ENCODE results near the gene DMRT3. TPM values are rescaled to one million over a fixed set of nuclear protein-coding genes. Genes with fewer than 3 reads are reported as not detected.

Gene DMRT3
- polyA plus RNA-seq, 3 donors = not detected

DNA sequence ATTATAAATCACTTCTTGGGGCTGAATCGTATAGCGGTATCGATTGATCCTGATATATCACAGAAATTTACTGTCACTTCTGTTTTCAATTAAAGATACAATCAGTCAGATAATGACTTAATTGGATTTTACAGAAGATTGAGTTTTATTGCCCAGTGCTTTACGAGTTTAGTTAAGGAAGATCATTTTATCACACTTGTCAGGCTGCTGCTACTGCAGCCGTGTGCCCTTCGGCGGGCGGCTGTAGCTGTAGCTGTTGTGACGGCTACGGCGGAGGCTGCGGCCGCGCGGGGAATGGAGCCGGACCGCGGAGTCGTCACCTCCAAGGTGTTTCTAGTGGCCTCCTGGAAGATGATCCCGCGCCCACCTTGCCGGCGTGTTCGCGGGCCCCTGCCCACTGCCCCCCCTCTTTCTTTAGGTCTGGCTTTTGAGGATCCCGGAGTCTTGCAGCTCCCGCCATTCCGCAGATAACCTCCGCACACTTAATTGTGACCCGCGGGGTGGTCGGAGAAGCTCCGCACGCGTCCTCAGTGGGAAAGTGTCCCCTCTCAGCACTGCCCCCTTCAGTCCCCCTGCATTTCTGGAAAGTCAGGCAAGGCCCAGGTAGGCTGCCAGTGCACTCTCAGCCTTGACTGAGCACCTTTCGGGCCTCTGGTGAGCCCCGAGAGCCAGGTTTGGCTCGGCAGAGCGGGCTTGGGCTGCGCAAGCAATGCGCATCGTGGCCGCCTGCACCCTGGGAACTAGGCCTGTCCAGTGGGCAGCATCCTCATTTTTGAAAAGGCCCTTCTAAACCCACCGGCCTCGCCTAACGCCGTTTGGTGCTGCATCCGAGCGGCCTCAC is 6.9 kb upstream of the DMRT3 start:
- Histone ChIP-seq H3K79me2 (ENCODE audit: insufficient read depth, low read length) (no peaks in the 10 kb centered on the region), H3K27ac (ENCODE audit: low read depth in 1 of 2, low read length in 2 of 2) (no peak overlapping the region), H3K9ac (ENCODE audit: insufficient read depth, low read length, poor library complexity, severe bottlenecking) (no peak overlapping the region), H4K20me1 (ENCODE audit: insufficient read depth, low read length) (no peaks in the 10 kb centered on the region), H3K4me3 (replicated peaks in 1 of 3; ENCODE audit: low read depth in 2 of 3, low read length in 3 of 3) (no peak overlapping the region), H3K36me3 (replicated peaks in 1 of 2; ENCODE audit: control insufficient read depth in 1 of 2, insufficient read depth in 2 of 2, low read length in 2 of 2) (no peaks in the 10 kb centered on the region), H3K27me3 (ENCODE audit: control insufficient read depth in 2 of 2, insufficient read depth in 2 of 2, low read length in 2 of 2) (peaks cover 97 to 100% of the 10 kb centered on the region in 2 donors), H3K9me3 (replicated peaks in 1 of 2; ENCODE audit: control insufficient read depth in 1 of 2, insufficient read depth in 1 of 2, low read length in 2 of 2) (peaks cover 11 to 52% of the 10 kb centered on the region in 2 donors), H3K4me2 (replicated peaks; ENCODE audit: extremely low read depth, low read length, poor library complexity, severe bottlenecking) (no peak overlapping the region), H3K4me1 (ENCODE audit: control insufficient read depth in 1 of 2, insufficient read depth in 2 of 2, low read length in 2 of 2) (peaks cover 35 to 41% of the 10 kb centered on the region in 2 donors), H2AFZ (ENCODE audit: insufficient read depth, low read depth, low read length, poor library complexity, severe bottlenecking) (no peak overlapping the region)
- WGBS (ENCODE audit: insufficient coverage) = 9% methylated on average over 46 of the region's 49 CpGs
- no peak for DNase-seq
- Mint-ChIP-seq H3K4me3 (peak overlapping the region in 1 of 2 donors; percentile 89), H3K4me1 (peaks cover 57% of the 10 kb centered on the region), H3K9me3 (peaks cover 0 to 34% (median 22%) of the 10 kb centered on the region in 7 donors), H3K27me3 (ENCODE audit: low read depth in 3 of 3) (peaks cover 90 to 98% (median 94%) of the 10 kb centered on the region in 3 donors), H3K36me3 (peaks cover 7 to 17% of the 10 kb centered on the region in 2 donors), H3K27ac (peak overlapping the region in 1 of 7 donors; percentile 50)
- TF ChIP-seq, protein P1, sequence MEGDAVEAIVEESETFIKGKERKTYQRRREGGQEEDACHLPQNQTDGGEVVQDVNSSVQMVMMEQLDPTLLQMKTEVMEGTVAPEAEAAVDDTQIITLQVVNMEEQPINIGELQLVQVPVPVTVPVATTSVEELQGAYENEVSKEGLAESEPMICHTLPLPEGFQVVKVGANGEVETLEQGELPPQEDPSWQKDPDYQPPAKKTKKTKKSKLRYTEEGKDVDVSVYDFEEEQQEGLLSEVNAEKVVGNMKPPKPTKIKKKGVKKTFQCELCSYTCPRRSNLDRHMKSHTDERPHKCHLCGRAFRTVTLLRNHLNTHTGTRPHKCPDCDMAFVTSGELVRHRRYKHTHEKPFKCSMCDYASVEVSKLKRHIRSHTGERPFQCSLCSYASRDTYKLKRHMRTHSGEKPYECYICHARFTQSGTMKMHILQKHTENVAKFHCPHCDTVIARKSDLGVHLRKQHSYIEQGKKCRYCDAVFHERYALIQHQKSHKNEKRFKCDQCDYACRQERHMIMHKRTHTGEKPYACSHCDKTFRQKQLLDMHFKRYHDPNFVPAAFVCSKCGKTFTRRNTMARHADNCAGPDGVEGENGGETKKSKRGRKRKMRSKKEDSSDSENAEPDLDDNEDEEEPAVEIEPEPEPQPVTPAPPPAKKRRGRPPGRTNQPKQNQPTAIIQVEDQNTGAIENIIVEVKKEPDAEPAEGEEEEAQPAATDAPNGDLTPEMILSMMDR (IDR thresholded peaks at IDR 0.05) = no peak
- intact Hi-C loops (cut with micrococcal nuclease) = no loop called here

DNA sequence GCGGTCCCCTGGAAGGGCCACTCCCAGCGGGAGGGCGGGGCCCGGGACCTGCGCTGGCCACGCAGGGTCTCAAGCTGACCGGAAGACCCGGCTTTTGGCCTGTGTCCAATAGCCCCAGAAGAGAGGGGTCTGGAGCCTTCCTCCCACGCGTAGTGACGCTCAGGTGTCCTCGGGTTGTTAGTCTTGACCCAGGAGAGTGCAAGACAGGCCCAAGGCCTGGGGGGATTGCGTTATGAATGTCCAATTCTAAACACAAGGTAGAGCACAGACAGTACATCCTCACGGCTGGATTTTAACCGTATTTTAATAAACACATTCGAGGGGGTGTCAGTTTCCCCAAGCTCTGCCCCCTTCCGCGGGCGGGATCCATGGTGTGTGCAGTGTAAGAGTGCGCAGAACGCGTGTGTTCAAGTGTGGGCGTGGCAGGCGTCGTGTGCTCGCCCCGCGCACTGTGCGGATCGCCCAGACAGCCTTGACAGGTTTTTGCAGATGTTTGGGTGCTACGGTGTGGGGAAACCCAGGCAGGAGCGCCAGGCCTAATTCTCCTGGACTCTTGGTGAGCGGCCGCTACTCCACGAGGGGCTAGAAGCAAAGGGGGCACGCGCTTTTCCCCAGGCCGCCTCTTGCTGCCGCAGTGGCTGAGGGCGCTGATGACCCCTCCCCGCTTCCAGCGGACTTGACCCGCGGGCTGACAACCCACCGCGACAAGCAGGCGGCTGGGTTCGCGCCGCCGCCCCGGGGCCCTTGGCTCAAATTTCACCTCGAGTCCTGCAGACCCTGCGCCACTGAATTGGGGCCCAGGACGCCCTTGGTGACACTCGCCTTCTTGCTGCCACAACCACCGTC is 6.1 kb upstream of the DMRT3 start:
- H3K27ac ChIP-seq (ENCODE audit: low read depth in 1 of 2, low read length in 2 of 2) = no peak overlapping the region
- Mint-ChIP-seq H3K4me3 (peak overlapping the region in 1 of 2 donors; percentile 89), H3K27me3 (ENCODE audit: low read depth in 3 of 3) (peaks cover 90 to 98% (median 94%) of the 10 kb centered on the region in 3 donors), H3K9me3 (peaks cover 0 to 38% (median 27%) of the 10 kb centered on the region in 7 donors), H3K4me1 (peaks cover 63% of the 10 kb centered on the region), H3K27ac (peak overlapping the region in 1 of 7 donors; percentile 48), H3K36me3 (peaks cover 7 to 22% of the 10 kb centered on the region in 2 donors)
- no peak overlapping the region for H3K9ac ChIP-seq (ENCODE audit: insufficient read depth, low read length, poor library complexity, severe bottlenecking)
- WGBS (ENCODE audit: insufficient coverage) = 8% methylated on average over 54 of the region's 57 CpGs
- intact Hi-C loops (cut with micrococcal nuclease) = no loop called here
- H4K20me1 ChIP-seq (ENCODE audit: insufficient read depth, low read length) = no peaks in the 10 kb centered on the region
- H3K9me3 ChIP-seq (replicated peaks in 1 of 2; ENCODE audit: control insufficient read depth in 1 of 2, insufficient read depth in 1 of 2, low read length in 2 of 2) = peaks cover 11 to 58% of the 10 kb centered on the region in 2 donors
- H3K4me2 ChIP-seq (replicated peaks; ENCODE audit: extremely low read depth, low read length, poor library complexity, severe bottlenecking) = no peak overlapping the region
- TF ChIP-seq, protein P1 (IDR thresholded peaks at IDR 0.05) = no peak
- H2AFZ ChIP-seq (ENCODE audit: insufficient read depth, low read depth, low read length, poor library complexity, severe bottlenecking) = no peak overlapping the region
- peaks cover 40 to 47% of the 10 kb centered on the region in 2 donors for H3K4me1 ChIP-seq (ENCODE audit: control insufficient read depth in 1 of 2, insufficient read depth in 2 of 2, low read length in 2 of 2)
- H3K36me3 ChIP-seq (replicated peaks in 1 of 2; ENCODE audit: control insufficient read depth in 1 of 2, insufficient read depth in 2 of 2, low read length in 2 of 2) = no peaks in the 10 kb centered on the region
- peaks cover 97 to 100% of the 10 kb centered on the region in 2 donors for H3K27me3 ChIP-seq (ENCODE audit: control insufficient read depth in 2 of 2, insufficient read depth in 2 of 2, low read length in 2 of 2)
- no peak for DNase-seq
- no peak overlapping the region for H3K4me3 ChIP-seq (replicated peaks in 1 of 3; ENCODE audit: low read depth in 2 of 3, low read length in 3 of 3)
- H3K79me2 ChIP-seq (ENCODE audit: insufficient read depth, low read length) = no peaks in the 10 kb centered on the region
